ENCODE measurements around the gene SSTR3. TPM values are rescaled to one million over a fixed set of nuclear protein-coding genes. Genes with fewer than 3 reads are reported as not detected.

Gene SSTR3
- total RNA-seq, 1 donor from 2014 or later = not detected

DNA sequence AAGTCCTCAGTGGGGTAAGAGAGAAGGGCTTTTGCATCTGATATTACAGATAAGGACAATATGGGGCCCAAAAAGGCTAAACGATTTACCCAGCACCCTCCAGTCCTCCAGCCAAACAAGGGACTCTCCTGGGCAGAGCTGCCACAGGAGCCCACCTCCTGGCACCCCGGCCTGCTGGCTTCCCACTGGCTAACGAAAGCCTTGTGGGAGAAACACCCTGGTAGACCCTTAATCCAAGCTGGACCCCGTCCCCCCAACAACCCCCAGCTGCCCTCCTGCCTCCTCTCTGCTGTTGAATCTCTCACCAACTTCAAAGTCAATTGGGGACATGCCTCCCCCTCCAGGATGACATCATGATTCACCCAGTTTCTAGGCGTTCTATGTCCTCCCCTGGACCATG lies 35.1 kb downstream of the SSTR3 start:
- no peak for DNase-seq (ENCODE audit: low read depth)
- H3K27me3 ChIP-seq (ENCODE audit: control insufficient read depth, insufficient read depth, low read length) = peaks cover 5% of the 10 kb centered on the region
- TF ChIP-seq, protein P1, sequence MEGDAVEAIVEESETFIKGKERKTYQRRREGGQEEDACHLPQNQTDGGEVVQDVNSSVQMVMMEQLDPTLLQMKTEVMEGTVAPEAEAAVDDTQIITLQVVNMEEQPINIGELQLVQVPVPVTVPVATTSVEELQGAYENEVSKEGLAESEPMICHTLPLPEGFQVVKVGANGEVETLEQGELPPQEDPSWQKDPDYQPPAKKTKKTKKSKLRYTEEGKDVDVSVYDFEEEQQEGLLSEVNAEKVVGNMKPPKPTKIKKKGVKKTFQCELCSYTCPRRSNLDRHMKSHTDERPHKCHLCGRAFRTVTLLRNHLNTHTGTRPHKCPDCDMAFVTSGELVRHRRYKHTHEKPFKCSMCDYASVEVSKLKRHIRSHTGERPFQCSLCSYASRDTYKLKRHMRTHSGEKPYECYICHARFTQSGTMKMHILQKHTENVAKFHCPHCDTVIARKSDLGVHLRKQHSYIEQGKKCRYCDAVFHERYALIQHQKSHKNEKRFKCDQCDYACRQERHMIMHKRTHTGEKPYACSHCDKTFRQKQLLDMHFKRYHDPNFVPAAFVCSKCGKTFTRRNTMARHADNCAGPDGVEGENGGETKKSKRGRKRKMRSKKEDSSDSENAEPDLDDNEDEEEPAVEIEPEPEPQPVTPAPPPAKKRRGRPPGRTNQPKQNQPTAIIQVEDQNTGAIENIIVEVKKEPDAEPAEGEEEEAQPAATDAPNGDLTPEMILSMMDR (IDR thresholded peaks at IDR 0.05; ENCODE audit: insufficient read depth, low read length, poor library complexity, severe bottlenecking) = no peak
- H3K4me3 ChIP-seq (ENCODE audit: low read depth, low read length) = no peak overlapping the region
- H3K36me3 ChIP-seq (ENCODE audit: control insufficient read depth, insufficient read depth, low read length) = no peaks in the 10 kb centered on the region

- no peak for DNase-seq (ENCODE audit: low read depth)
- TF ChIP-seq, protein P1 (IDR thresholded peaks at IDR 0.05; ENCODE audit: insufficient read depth, low read length, poor library complexity, severe bottlenecking) = no peak
- Histone ChIP-seq H3K27me3 (ENCODE audit: control insufficient read depth, insufficient read depth, low read length) (peaks cover 9% of the 10 kb centered on the region), H3K4me3 (ENCODE audit: low read depth, low read length) (no peak overlapping the region), H3K36me3 (ENCODE audit: control insufficient read depth, insufficient read depth, low read length) (no peaks in the 10 kb centered on the region)
These were observed 35.7 kb downstream of the SSTR3 start for GRCh38 chr22:37176464-37177061.

- TF ChIP-seq, protein P1 (IDR thresholded peaks at IDR 0.05; ENCODE audit: insufficient read depth, low read length, poor library complexity, severe bottlenecking) = no peak
- DNase-seq (ENCODE audit: low read depth) = no peak
- H3K36me3 ChIP-seq (ENCODE audit: control insufficient read depth, insufficient read depth, low read length) = no peaks in the 10 kb centered on the region
These were observed 36.6 kb downstream of the SSTR3 start for GRCh38 chr22:37175414-37176281.

GRCh38 chr22:37174964-37175363 lies 37.3 kb downstream of the SSTR3 start:
- Histone ChIP-seq H3K27me3 (ENCODE audit: control insufficient read depth, insufficient read depth, low read length) (peaks cover 9% of the 10 kb centered on the region), H3K36me3 (ENCODE audit: control insufficient read depth, insufficient read depth, low read length) (no peaks in the 10 kb centered on the region), H3K4me3 (ENCODE audit: low read depth, low read length) (no peak overlapping the region)
- TF ChIP-seq, protein P1 (IDR thresholded peaks at IDR 0.05; ENCODE audit: insufficient read depth, low read length, poor library complexity, severe bottlenecking) = no peak
- DNase-seq (ENCODE audit: low read depth) = no peak

More at GRCh38 chr22:37175414-37176281, 36.6 kb downstream of the SSTR3 start:
- H3K27me3 ChIP-seq (ENCODE audit: control insufficient read depth, insufficient read depth, low read length) = peaks cover 9% of the 10 kb centered on the region
- no peak overlapping the region for H3K4me3 ChIP-seq (ENCODE audit: low read depth, low read length)

GRCh38 chr22:37173709-37174108 lies 38.6 kb downstream of the SSTR3 start:
- TF ChIP-seq, protein P1 (IDR thresholded peaks at IDR 0.05; ENCODE audit: insufficient read depth, low read length, poor library complexity, severe bottlenecking) = no peak
- DNase-seq (ENCODE audit: low read depth) = no peak
- Histone ChIP-seq H3K27me3 (ENCODE audit: control insufficient read depth, insufficient read depth, low read length) (peaks cover 12% of the 10 kb centered on the region), H3K36me3 (ENCODE audit: control insufficient read depth, insufficient read depth, low read length) (no peaks in the 10 kb centered on the region), H3K4me3 (ENCODE audit: low read depth, low read length) (no peak overlapping the region)
